Anterior cingulate cortex (tissue), 58 donors: Measurements from ENCODE around the gene PRKN.
A peak's percentile ranks its signal among the peaks of the same experiment; 100 is the strongest.

Experiments
- DNase-seq, 58 donors: peaks; one replicate each; lab custom pipeline; 2025; lab: John Stamatoyannopoulos, UW

PRKN gene

DNA sequence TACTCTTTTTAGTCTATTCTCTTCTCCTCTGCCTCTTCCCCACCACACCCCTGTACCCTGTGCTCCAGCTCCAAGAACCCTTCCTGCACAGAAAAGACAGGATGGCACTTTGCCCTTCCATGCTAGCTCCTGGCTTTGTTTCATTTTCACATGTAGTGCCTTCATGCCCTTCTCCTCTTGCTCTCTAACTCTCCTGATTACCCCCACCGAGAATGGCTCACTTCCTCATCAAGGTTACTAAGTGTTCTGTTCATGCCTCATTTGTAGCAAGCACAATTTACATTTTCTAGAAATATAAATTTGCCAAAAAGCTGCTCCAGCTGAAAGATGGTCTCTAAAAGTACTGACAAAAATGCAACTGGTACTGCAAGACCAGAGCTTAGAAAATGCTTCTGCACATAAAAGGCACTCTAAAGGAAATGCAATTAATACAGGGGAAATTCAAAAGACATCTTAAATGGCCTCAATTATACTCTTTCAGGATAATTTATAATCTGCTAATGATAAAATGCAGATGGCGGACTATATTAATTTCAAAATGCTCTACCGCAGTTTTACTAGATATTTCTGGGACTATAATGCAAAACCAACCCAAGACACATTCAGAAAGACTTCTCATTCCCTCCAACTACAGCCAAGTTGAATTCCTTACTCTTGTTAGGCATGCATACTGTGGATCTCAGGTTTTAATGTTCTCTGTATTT, 570.2 kb downstream of the PRKN start:
- DNase-seq = no peak

DNA sequence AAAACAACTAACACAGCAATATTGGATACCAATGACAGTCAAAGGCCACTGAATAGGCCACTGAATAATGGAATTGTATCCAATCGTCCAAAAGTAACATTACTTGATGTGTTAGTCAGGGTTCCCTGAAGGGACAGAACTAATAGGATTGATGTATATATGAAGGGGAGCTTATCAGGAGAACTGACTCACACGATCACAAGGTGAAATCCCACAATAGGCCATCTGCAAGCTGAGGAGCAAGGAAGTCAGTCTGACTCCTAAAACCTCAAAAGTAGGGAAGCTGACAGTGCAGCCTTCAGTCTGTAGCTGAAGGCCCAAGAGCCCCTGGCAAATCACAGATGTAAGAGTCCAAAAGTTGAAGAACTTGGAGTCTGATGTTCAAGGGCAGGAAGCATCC, 571.4 kb downstream of the PRKN start:
- no peak for DNase-seq

DNA sequence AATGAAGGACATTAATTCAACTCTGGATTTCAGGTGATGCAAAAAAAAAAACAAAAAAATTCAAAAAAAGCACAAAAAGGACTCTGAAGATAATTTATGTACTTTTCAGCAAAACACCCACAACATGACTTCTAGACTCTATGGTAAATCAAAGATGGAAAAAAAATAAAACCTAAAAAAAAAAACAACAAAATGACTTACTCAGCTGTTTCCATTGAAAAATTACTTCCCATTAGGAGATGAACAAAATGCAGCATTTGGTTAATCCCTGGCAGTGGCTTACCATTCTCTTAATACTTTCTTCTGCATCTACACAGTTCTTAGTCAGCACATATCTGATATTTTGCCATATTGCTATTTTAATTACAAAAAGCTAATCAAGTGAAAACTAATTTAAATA, 572.6 kb downstream of the PRKN start:
- no peak for DNase-seq

DNA sequence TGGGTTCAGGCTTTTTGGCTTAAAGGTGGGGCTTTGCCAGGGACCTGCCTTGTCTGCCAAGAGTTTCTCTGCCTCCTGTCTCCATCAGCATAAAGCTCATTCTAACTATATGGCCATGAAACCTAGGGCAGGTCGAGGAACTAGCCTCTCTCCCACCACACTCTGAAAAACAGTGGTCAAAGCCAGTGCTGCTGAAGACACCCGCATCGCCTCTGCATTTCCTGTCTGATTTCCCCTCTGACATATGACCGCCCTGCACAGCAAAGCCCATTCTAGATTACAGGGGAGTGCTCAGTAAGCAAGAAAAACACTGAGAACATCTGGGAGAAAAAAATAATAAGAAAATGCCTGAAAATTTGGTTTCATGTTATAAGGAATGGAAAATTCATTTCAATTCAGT, 573.6 kb downstream of the PRKN start:
- DNase-seq = no peak

DNA sequence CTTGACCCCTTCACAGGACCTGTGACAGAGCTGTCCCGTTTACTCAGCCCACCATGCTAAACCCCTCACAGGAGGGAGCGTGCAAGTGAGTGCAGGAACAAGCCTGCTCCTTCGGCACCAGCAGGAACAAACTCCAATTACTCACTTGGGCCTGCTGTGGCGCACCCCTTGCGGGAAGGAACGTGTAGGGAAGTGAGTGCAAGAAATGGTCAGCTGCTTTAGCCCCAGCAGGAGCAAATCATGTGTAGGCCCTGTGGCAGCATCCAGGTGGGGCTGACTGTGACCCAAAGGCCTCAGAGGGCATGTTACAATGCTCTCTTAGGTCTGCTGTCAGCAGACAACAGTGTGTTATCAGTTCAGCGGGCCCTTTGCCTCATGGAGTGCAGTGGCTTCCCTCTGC, 574.4 kb downstream of the PRKN start:
- DNase-seq = no peak

DNA sequence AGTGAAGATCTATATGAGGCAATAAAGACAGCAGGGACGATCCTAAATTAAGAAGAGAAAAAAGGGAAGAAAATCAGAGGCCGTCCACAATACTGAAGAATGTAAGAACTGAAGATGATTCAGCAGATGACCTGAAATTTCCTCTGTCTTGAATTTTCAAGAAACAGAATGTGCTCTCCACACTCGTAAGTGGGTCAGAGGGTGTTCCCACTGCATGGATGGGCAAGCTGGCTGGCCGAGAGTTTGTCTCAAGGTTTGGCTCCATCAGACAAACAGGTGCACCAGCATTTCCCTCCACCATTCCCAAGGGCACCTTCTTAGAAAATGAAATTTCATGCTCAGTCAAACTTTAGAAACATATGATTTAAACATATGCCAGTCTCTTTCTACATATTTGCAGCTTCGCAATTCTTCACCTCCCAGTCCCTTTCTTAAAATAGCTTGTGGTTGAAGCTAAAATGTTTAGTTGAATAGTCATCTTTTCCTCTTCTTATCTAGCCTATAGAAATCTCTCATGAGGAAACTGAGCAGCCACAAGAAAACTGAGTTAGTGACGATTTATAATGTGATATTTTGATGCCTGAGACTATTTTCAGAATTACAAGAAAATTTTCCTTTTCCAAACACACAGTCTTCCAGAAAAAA, 576.4 kb downstream of the PRKN start:
- peak in 2 of 58 donors; percentile 2 to 4 for DNase-seq

DNA sequence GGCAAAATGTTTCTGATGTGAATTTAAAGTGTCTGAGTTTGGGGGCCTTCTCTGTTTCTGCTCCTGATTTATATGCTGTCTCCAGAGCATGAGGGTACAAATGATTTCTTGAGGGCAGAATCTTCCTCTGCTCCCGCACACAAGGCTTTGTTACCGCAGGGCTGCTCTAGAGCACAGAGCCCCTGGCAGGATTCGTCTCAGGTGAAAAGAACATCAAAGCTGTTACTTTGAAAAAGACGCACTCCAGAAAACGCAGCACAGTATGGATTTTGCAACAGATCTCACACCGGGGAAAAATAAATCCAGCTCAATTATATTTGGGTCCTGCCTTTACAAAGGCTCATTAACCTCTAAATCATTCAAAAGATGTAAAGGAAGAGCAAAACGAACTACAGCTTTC, 577.3 kb downstream of the PRKN start:
- DNase-seq = no peak

DNA sequence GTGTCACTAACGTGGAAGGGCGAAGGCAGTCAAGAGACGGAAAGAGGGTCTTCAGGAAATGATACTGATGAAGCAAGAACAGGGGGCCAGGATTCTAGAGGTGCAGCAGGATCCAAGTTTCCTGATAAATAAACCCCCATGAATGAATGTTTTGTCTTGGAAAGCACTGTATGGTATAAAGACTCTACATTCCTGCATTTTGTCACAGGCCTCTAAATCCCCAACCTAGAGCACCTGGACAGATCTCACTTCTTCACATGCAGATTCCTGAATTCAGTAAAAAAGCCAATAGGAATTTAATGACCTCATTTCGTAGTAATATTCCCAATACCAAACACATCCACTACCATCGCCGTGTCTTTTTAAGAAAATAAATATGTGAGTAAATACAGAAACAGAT, 577.8 kb downstream of the PRKN start:
- no peak for DNase-seq

DNA sequence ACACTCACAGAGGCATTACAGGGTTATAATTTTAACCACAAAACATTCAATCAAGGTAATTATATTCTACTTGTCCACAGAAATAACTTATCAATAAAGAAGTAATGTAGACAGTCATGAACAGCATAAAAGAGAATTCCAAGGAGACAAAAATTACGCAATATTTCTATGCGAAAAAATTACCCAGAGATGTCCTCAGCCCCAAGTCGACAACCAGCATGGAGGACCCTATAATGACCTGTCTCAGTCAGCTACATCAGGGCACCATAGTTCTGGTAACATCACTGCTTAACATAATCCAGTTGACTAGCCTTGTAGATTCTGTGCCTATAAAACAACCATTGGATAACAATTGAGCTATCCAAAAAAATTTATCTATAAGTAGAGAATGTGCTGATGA, 579.8 kb downstream of the PRKN start:
- DNase-seq = no peak

DNA sequence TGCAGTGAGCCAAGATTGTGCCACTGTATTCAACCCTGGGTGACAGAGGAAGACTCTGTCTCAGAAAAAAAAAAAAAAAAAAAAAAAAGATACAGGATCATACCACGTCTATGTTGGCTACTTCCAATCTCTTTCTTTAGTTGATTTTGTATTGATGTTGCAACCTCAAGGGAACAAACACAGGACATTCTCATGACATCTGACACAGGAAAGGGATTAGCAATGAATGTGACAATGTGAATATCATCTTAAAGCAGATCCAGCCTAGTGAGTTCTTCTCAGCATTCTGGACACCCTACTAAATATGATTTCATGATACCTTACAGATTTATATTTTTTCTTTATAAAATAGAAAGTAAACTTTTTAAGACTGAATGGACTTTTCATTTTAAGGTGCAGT, 580.3 kb downstream of the PRKN start:
- no peak for DNase-seq

DNA sequence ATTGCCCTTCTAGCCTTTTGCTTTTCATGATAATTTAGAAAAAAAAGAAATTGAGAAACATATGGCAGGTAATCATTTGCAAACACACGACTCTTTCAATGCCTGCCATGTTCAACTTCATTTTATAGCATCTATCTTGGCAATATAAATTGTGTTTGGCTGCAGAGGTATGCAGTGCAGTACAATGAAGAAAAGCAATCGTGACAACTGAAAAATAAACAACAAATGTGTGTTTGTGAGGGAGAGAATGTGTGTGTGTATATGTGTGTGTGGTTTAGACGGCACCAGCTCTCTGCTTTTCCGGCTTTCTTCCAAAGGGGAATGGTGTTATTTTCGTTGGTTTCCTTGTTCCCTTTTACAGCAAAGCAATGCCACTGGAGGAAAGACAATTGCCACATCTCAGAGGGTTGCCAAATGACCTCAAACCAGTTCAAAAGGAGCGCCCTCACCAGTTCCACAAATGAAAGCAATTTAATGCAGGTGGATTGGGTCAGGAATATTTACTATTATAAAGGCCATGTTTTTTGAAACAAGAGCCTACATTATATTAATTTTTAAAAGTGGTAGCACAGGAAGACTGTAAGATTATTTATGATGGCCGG, 587.2 kb downstream of the PRKN start:
- no peak for DNase-seq

DNA sequence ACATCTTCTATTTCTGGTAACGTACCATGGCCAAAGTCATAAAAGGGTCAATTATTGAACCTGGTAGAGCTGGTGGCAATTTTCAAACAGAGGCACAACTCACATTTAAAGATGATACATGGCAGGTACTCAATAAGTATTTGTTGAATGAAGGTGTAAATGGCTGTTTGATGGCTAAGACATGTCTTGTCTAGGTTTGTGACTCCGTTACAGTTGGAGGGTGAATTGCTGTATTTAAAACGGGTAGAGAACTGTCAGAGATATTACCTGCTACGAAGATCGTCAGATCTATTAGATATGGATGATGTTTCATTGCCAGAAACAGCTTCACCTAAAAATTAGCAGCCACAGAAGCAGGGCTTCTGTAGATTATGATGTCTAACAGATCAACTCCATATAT, 601.9 kb downstream of the PRKN start:
- no peak for DNase-seq

DNA sequence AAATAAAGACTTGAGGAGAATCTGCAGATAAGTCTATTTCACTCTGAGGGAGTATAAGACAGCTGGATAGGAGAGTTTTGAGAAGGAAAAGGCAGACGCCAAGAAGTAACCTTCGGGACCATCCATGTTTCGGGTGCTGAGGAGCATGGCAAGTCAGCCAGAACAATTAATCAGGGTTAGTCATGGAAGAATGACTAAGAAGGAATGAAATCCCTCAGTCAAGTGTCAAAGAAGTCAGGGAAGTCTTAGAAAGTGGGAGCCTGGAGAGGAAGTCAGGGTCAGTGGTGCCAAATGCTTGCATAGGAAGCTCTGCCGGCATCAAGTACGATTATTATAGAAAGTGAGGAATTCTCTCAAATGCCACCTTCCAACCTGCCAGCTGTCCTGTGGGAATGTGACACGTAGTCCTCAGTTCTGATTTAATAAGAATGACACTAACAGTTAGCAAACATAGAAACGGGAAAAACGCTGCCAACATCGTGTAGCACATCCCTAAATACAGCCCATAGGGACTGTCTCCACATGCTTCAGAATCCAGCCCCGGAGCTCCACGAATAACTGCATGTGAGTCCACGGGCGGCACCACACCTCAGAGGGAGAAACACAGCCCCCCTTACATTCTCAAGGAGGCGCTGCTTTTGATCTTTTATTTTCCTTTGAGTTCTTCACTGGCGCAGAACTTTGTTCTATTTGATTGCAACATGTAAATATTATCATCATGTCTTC, 602.7 kb downstream of the PRKN start:
- DNase-seq = peak in 15 of 58 donors; percentile 5 to 46 (median 19)

DNA sequence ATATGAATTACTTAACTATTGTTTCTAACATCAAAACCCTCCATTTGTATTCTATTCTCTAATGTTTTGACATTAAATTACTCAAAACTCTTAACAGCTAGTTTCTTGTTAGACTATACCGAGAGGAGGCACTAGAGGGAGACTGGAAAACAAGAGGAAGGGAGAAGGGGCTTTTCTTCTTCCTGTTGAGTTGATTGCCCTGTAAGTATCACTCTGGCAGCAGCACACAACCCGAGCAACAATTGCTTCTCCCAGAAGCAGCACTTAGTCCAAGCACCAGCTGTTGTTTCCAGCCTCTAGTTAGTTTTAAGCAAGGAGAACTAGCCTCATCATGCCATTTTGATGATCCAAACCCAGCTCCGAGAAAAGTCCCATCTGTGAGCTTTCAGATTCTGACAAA, 603.8 kb downstream of the PRKN start:
- DNase-seq = peak in 1 of 58 donors; percentile 17

DNA sequence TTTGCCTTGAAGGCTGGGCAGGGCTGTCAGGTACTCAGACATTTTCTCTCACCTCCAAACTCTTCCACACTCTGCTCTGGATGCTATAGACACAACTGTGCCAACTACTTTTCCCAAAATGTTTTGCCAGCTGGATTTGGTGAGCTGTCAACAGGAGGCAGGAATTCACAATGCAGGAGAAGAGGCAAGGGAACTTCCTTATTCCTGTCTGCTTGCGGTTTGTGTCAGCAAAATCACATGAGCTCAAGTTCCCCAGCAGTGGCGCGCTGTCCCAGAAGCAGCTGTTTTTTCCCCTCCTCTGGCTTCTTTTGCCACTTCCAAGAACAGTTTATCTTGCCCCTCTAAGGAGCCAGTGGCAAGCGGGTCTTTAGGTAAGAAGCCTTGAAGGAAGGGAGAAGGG, 608.2 kb downstream of the PRKN start:
- peak in 17 of 58 donors; percentile 1 to 44 (median 13) for DNase-seq

DNA sequence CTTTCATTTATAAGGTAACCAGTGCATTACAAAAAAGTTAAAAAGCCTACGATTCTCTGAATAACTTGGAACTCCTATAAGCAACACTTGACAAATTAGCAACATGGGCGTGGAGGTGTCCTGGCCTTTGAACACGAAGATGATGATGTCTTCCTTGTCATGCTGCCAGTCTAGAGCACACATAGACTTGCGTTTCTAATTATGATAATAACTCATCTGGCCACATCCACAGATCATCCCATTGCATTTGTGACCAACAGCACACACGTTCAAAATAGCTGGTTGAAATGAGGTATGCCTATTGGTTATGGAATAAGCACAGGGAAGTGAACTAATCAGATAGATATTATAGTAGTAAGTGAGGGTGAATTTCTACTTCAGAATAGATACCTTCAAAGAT, 608.9 kb downstream of the PRKN start:
- DNase-seq = no peak

DNA sequence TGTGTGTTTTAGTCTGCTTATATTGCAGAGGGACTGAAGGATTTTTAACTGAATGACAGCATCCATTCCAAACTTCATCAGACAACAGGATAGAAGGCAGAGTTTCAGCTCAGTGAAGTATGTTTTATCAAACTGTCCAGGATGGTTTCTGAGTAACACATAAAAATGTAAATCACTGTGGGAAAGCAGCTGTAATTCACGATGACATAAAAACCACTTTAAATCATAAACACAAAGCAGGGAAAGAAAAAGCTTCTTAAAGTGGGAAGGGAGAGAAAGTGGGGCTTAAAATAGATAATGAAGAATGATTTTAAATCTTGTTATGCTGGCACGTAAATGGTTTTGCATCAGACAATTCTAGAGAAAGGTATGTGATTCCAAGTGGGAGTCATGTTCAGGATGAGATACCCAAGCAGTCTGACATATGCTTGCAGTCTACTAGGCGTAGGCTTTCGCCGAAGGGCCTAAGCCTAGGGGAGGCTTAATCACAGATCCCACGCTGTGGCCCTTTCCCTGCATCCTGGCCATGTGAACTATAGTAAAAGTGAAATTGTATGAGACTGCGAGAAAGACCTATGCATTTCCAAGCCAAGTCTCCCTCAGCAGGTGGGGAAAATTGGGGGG, 610.6 kb downstream of the PRKN start:
- no peak for DNase-seq

DNA sequence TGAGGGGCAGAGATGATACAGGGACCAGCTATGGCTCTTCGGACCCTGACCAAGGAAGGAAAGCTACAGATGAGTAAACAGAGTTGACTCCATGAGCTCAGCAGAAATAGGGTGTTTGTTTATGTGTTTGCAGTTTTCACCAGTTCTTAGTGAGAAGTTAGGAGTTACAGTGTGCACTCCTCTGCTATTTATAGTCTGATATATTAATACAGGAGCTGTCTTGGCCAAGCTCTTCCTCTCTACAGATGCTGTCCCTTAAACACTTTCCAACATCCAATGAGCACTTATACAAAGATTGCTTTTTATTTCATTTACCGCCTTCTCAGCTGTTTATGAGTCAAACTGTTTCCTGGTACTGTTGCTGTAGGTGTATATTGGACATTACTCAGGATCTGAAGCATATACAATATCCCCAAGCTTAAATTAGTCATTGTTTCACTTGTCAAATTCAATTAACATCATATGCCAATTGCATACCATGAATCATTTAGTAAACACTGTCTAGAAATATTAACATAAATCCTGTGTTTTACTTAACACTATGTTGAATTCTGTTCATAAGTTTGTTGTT, 618.0 kb downstream of the PRKN start:
- no peak for DNase-seq

DNA sequence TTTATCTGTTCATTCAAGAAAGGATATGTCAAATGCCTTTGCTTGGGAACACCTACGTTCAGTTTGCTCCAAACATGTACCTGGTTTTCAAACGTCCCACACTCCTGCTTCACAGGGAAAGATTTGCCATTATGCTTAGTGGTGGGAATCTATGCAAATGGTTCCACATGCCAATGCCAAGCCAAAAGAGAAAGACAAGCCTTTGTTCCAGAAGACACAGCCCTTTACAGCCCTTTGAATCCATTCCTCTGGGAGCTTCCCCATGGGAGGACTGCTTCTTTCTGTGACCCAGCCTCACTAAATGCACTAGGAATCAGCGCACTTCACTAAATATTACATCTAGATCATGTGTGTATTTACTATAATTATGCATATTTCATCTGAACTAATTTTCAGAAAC, 619.5 kb downstream of the PRKN start:
- no peak for DNase-seq

DNA sequence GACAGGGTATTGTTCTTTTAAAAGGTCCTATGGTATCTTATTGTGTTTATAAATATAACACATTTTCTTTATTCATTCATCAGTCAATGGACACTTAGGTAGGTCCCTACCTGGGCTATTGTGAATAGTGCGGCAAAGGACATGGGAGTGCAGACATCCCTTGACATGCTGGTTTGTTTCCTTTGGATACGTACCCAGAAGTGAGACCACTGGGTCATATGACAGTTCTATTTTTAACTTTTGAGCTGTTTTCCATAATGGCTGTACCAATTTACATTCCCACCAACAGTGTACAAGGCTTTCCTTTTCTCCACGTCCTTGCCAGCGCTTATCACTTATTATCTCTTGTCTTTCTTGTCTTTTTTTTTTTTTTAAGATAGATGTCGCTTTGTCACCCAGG, 627.5 kb downstream of the PRKN start:
- no peak for DNase-seq

DNA sequence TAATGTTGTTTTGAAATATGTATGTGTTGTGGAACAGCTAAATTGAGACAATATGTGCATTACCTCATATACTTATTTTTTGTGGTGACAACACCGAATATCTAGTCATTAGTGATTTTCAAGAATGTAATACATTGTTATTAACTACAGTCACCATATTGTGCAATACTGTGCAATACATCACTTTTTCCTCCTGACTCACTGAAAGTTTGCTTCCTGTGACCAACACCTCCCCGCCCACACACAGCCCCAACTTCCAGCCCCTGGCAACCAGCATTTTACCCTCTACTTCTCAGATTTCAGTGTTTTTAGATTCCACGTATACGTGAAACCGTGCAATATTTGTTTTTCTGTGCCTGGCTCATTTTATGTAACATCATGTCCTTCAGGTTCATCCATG, 627.9 kb downstream of the PRKN start:
- no peak for DNase-seq
